ENCODE data around the gene SLC6A11. TPM values are rescaled to one million over a fixed set of nuclear protein-coding genes. Genes with fewer than 3 reads are reported as not detected.

Gene SLC6A11
- total and polyA plus RNA-seq, 7 donors, result 0.06 TPM; not detected in 6

DNA sequence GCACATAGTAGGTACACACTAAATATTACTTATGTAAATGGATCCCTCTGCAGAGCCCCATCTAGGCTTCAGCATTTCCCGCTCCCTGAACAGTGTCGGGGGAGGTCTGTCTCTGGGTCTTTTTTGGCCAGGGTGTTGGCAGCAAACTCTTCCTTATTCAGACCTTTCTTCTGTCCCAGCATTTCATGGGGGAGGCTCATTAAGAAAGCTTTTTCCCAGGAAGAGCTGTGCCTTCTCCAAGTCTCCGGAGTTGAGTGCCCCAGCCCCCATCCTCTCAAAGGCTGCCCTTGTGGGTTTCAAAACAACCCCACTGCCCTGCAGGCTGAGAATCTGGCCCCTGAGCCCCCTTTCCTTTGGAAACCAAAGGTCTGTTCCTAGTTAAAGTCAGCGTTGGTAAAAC lies 25.1 kb downstream of the SLC6A11 start:
- 68 to 79% (median 70%) methylated on average over 4 of the region's 4 CpGs for WGBS, 3 donors
- H3K36me3 ChIP-seq (ENCODE audit: insufficient read depth in 1 of 2, low read depth in 1 of 2), result no peaks in the 10 kb centered on the region
- DNase-seq (no peak), ATAC-seq (no peak)
- no peak overlapping the region for H3K4me3 ChIP-seq
- TF ChIP-seq, protein P1, sequence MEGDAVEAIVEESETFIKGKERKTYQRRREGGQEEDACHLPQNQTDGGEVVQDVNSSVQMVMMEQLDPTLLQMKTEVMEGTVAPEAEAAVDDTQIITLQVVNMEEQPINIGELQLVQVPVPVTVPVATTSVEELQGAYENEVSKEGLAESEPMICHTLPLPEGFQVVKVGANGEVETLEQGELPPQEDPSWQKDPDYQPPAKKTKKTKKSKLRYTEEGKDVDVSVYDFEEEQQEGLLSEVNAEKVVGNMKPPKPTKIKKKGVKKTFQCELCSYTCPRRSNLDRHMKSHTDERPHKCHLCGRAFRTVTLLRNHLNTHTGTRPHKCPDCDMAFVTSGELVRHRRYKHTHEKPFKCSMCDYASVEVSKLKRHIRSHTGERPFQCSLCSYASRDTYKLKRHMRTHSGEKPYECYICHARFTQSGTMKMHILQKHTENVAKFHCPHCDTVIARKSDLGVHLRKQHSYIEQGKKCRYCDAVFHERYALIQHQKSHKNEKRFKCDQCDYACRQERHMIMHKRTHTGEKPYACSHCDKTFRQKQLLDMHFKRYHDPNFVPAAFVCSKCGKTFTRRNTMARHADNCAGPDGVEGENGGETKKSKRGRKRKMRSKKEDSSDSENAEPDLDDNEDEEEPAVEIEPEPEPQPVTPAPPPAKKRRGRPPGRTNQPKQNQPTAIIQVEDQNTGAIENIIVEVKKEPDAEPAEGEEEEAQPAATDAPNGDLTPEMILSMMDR (IDR thresholded peaks at IDR 0.05), result no peak
- H3K27ac ChIP-seq, result no peak overlapping the region
- H3K4me1 ChIP-seq, result no peaks in the 10 kb centered on the region
- peaks cover 0 to 19% (median 4%) of the 10 kb centered on the region in 3 donors for H3K27me3 ChIP-seq (ENCODE audit: insufficient read depth in 3 of 3, low read length in 2 of 3)
- intact Hi-C loops (cut with DNase I), result no loop called here
- no peaks in the 10 kb centered on the region for H3K9me3 ChIP-seq

DNA sequence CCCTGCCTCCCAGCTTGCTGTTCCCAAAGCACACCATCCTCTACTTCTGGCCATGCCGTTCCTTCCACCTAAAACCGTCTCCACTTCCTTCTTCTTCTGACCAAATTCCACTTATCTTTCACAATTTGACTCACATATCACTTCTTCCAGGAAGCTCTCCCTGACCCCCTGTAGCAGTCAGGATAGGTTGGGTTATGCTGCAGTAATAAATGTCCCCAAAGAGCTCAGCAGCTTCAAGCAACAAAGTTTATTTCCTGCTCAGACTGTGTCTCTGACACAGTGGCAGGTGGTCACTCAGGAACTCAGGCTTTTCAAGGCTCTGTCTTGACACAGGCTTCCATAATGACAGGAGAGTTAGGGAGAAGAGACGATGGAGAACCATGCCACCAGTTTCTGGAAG lies 27.4 kb downstream of the SLC6A11 start:
- Histone ChIP-seq H3K27me3 (ENCODE audit: insufficient read depth in 3 of 3, low read length in 2 of 3) (peaks cover 0 to 24% (median 4%) of the 10 kb centered on the region in 3 donors), H3K27ac (no peak overlapping the region), H3K36me3 (ENCODE audit: insufficient read depth in 1 of 2, low read depth in 1 of 2) (no peaks in the 10 kb centered on the region), H3K4me3 (no peak overlapping the region), H3K9me3 (no peaks in the 10 kb centered on the region), H3K4me1 (no peaks in the 10 kb centered on the region)
- 88 to 94% (median 92%) methylated on average over 3 of the region's 3 CpGs for WGBS, 3 donors
- TF ChIP-seq, protein P1 (IDR thresholded peaks at IDR 0.05), result no peak
- ATAC-seq (no peak), DNase-seq (no peak)
- intact Hi-C loops (cut with DNase I), result no loop called here

DNA sequence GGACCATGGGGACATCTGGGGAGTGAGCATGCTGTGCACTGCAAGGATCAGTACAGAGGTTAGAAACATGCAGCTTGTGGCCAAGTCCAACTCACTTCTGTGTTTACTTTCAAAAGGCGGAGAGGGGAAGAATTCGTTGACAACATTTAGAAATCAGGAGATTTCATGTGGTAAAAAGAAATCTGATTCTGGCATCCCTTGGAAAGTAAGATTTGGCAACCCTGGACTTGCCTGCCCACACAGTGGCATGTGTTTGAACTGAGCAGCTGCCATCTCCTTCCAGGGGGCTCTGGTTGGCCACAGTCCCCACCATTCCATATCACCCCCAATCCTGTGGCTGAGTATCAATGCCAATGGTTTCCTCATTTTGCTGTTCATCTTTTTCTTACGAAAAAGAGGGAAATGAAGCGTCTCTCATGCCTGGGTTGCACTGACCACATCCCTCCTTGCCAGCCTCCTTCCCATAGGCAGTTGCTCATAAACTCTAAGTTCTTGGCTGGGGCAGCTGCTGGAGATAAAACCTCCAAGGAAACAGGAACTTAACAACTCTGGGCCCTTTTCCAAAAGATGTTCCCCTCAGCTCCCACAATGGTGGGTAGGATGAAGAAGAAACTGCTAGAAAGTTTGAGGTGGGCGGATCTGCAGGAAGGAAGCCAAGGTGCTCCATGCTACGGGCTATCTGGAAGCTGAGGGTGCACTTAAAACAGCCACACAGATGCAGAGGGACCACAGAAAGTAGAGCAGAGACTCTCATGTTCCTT lies 29.2 kb downstream of the SLC6A11 start:
- no peak overlapping the region for H3K4me3 ChIP-seq
- no peaks in the 10 kb centered on the region for H3K36me3 ChIP-seq (ENCODE audit: insufficient read depth in 1 of 2, low read depth in 1 of 2)
- H3K4me1 ChIP-seq, result no peaks in the 10 kb centered on the region
- H3K27me3 ChIP-seq (ENCODE audit: insufficient read depth in 3 of 3, low read length in 2 of 3), result peaks cover 0 to 21% (median 4%) of the 10 kb centered on the region in 3 donors
- intact Hi-C loops (cut with DNase I), result no loop called here
- no peak for ATAC-seq
- no peak overlapping the region for H3K27ac ChIP-seq
- TF ChIP-seq, protein P1 (IDR thresholded peaks at IDR 0.05), result no peak
- no peak for DNase-seq
- no peaks in the 10 kb centered on the region for H3K9me3 ChIP-seq
- 55 to 58% (median 57%) methylated on average over 6 of the region's 6 CpGs for WGBS, 3 donors

DNA sequence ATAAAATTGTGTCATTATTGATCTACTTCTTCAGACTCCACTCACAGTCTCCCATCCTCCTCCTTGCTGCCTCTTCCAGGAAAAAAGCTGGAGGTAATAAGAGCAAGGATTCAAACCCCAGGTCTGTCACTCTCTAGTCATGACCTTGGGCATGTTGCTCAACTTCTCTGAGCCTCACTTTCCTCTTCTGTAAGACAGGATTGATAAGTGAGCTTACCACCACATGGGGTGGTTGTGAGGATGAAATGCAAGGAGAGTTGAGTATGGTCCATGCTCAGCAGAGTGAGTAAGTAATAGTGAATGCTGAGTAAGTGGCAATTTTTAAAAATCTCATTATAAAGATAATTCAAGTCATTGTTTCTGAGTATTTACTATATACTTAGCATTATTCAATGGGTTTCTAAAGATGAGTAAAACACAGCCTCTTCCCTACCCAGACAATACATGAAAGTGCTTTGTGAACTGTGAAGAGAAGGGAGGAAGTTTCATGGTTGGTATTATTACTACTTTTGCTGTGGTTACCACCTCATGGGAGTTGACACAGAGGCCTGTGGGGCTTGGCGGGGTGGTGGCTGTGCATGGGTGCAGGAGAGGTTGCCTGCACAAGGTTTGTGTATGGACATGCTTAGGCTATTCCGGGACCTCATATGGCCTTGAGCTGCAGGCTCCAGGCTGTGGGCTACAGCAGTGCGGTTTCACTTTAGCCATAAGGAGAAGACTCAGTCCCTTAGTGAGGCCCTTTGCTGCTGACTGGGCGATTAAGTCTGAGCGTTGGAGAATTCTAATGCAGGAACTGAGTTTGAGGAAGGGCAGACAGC lies 30.0 kb downstream of the SLC6A11 start:
- peaks cover 0 to 20% (median 6%) of the 10 kb centered on the region in 3 donors for H3K27me3 ChIP-seq (ENCODE audit: insufficient read depth in 3 of 3, low read length in 2 of 3)
- DNase-seq, result no peak
- ATAC-seq, result no peak

More for the DNA sequence above, 30.0 kb downstream of the SLC6A11 start:
- H3K9me3 ChIP-seq, result no peaks in the 10 kb centered on the region
- TF ChIP-seq, protein P1 (IDR thresholded peaks at IDR 0.05), result no peak
- WGBS, 3 donors, result 79 to 83% (median 82%) methylated on average over 5 of the region's 5 CpGs
- no peaks in the 10 kb centered on the region for H3K36me3 ChIP-seq (ENCODE audit: insufficient read depth in 1 of 2, low read depth in 1 of 2)
- intact Hi-C loops (cut with DNase I), result no loop called here
- no peaks in the 10 kb centered on the region for H3K4me1 ChIP-seq
- H3K27ac ChIP-seq, result no peak overlapping the region
- no peak overlapping the region for H3K4me3 ChIP-seq

All from psoas muscle (tissue), 8 donors.